C4-2B (cell line): Measurements from ENCODE around the gene KDM2A.

ENCODE experiments used
- ZFX ChIP-seq: fragments of 450-650 bp; IDR thresholded peaks from 2 replicates; pipeline ENCODE4 v1.6.1; 2017
- TF ChIP-seq, protein P1 (sequence below): fragments of 450-650 bp; conservative IDR thresholded peaks from 2 replicates; pipeline ENCODE4 v1.5.1; 2017; ENCODE audit warnings: mild to moderate bottlenecking

GRCh38 chr11:67269401-67270255, 150.6 kb downstream of the KDM2A start:
- TF ChIP-seq, protein P1, sequence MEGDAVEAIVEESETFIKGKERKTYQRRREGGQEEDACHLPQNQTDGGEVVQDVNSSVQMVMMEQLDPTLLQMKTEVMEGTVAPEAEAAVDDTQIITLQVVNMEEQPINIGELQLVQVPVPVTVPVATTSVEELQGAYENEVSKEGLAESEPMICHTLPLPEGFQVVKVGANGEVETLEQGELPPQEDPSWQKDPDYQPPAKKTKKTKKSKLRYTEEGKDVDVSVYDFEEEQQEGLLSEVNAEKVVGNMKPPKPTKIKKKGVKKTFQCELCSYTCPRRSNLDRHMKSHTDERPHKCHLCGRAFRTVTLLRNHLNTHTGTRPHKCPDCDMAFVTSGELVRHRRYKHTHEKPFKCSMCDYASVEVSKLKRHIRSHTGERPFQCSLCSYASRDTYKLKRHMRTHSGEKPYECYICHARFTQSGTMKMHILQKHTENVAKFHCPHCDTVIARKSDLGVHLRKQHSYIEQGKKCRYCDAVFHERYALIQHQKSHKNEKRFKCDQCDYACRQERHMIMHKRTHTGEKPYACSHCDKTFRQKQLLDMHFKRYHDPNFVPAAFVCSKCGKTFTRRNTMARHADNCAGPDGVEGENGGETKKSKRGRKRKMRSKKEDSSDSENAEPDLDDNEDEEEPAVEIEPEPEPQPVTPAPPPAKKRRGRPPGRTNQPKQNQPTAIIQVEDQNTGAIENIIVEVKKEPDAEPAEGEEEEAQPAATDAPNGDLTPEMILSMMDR, result no peak
- no peak for TF ChIP-seq ZFX
